CD4-positive, alpha-beta memory T cell (primary cell): ENCODE data around the gene RET. TPM values are rescaled to one million over a fixed set of nuclear protein-coding genes. Genes with fewer than 3 reads are reported as not detected.

Source experiments
- CTCF ChIA-PET: fragments of 350-600 bp; sonication (Branson Sonifier 250); formaldehyde crosslinking; loops from one replicate; lab custom pipeline; 2021; ENCODE audit warnings: inconsistent platforms; ENCODE audit not compliant: partially characterized antibody; lab: Charles Lee
- POLR2A ChIA-PET: fragments of 350-600 bp; sonication (Branson Sonifier 250); formaldehyde crosslinking; loops from one replicate; lab custom pipeline; 2021; ENCODE audit not compliant: partially characterized antibody; lab: Charles Lee
- DNase-seq, 5 donors: peaks; one replicate each; pipeline versions ENCODE4 v3.0.0 to v3.0.0-alpha.2; 2020 to 2022; ENCODE audit warnings: mixed read lengths in 1 of 5
- H3K27ac ChIP-seq: one replicate; pipeline ENCODE4 v1.7.0; 2013; ENCODE audit warnings: low read depth, low read length
- H3K27me3 ChIP-seq: 2 replicates; pipeline ENCODE4 v1.7.0; 2013; ENCODE audit warnings: mild to moderate bottlenecking, low read length, moderate library complexity; ENCODE audit not compliant: insufficient read depth
- H3K36me3 ChIP-seq: 2 replicates; pipeline ENCODE4 v1.7.0; 2013; ENCODE audit warnings: mild to moderate bottlenecking, low read length, moderate library complexity; ENCODE audit not compliant: insufficient read depth
- H3K4me1 ChIP-seq: 2 replicates; pipeline ENCODE4 v1.7.0; 2013; ENCODE audit warnings: mild to moderate bottlenecking, low read length, moderate library complexity; ENCODE audit not compliant: insufficient read depth
- H3K4me3 ChIP-seq, 2 donors: one replicate each; pipeline ENCODE4 v1.7.0; 2013; ENCODE audit warnings: low read length in 2 of 2, mild to moderate bottlenecking in 1 of 2
- H3K9me3 ChIP-seq, 2 donors: one replicate each; pipeline ENCODE4 v1.7.0; 2013; ENCODE audit warnings: low read length in 2 of 2, control low read depth in 1 of 2; ENCODE audit not compliant: control insufficient read depth in 1 of 2
- H3K27ac Mint-ChIP-seq, 7 donors: one replicate each; pipeline ENCODE4 v1.8.0; 2020 to 2021; ENCODE audit warnings: mixed read lengths in 7 of 7, mild to moderate bottlenecking in 6 of 7, inconsistent platforms in 3 of 7, moderate library complexity in 3 of 7
- H3K27me3 Mint-ChIP-seq, 2 donors: one replicate each; pipeline ENCODE4 v1.8.0; 2020 to 2021; ENCODE audit warnings: mixed read lengths in 2 of 2
- H3K36me3 Mint-ChIP-seq, 2 donors: one replicate each; pipeline ENCODE4 v1.8.0; 2020 to 2021; ENCODE audit warnings: mixed read lengths in 2 of 2, inconsistent platforms in 1 of 2, mild to moderate bottlenecking in 1 of 2
- H3K4me1 Mint-ChIP-seq, 4 donors: one replicate each; pipeline ENCODE4 v1.8.0; 2020 to 2021; ENCODE audit warnings: mixed read lengths in 4 of 4, mild to moderate bottlenecking in 1 of 4
- H3K4me3 Mint-ChIP-seq, 8 donors: one replicate each; pipeline ENCODE4 v1.8.0; 2020 to 2021; ENCODE audit warnings: mixed read lengths in 8 of 8, mild to moderate bottlenecking in 7 of 8, moderate library complexity in 6 of 8, inconsistent platforms in 3 of 8
- H3K9me3 Mint-ChIP-seq, 8 donors: one replicate each; pipeline ENCODE4 v1.8.0; 2020 to 2021; ENCODE audit warnings: mixed read lengths in 8 of 8, mild to moderate bottlenecking in 5 of 8, inconsistent platforms in 3 of 8, moderate library complexity in 1 of 8
- intact Hi-C: fragments of 100-400 bp; cut with micrococcal nuclease; formaldehyde crosslinking; loops from one replicate; pipeline ENCODE4 v1.15.1; 2023
- polyA plus RNA-seq, 2 donors: library from polyadenylated mRNA; unstranded; fragments of 300-500 nt; fragmentation: Illumina TruSeq; gene quantifications; one replicate each; pipeline ENCODE4 v1.2.3, GENCODE V29; 2021
- total RNA-seq, 2 experiments: library from RNA; stranded (reverse); gene quantifications; one replicate each; pipeline ENCODE4 v1.2.3, GENCODE V29; 2021

The RET gene
- total and polyA plus RNA-seq, 4 experiments from 2014 or later = not detected

GRCh38 chr10:43111101-43111500 is 34.2 kb downstream of the RET start:
- ChIA-PET POLR2A (no interaction called here), CTCF (no interaction called here)
- Histone ChIP-seq H3K4me3 (no peak overlapping the region), H3K4me1 (no peaks in the 10 kb centered on the region), H3K27ac (no peak overlapping the region), H3K36me3 (no peaks in the 10 kb centered on the region), H3K27me3 (no peaks in the 10 kb centered on the region), H3K9me3 (no peaks in the 10 kb centered on the region)
- Mint-ChIP-seq H3K27ac (no peak overlapping the region), H3K9me3 (no peaks in the 10 kb centered on the region), H3K36me3 (no peaks in the 10 kb centered on the region), H3K27me3 (no peaks in the 10 kb centered on the region), H3K4me1 (peaks cover 0 to 6% (median 2%) of the 10 kb centered on the region in 4 donors), H3K4me3 (no peak overlapping the region)
- DNase-seq = no peak
- intact Hi-C loops = no loop called here

- H3K36me3 Mint-ChIP-seq = no peaks in the 10 kb centered on the region
- no peak overlapping the region for H3K27ac Mint-ChIP-seq
- Histone ChIP-seq H3K9me3 (no peaks in the 10 kb centered on the region), H3K27me3 (no peaks in the 10 kb centered on the region), H3K36me3 (no peaks in the 10 kb centered on the region), H3K27ac (no peak overlapping the region), H3K4me3 (no peak overlapping the region), H3K4me1 (no peaks in the 10 kb centered on the region)
- peaks cover 0 to 2% (median 1%) of the 10 kb centered on the region in 4 donors for H3K4me1 Mint-ChIP-seq
- no peaks in the 10 kb centered on the region for H3K9me3 Mint-ChIP-seq
- POLR2A ChIA-PET = no interaction called here
- DNase-seq = no peak
- CTCF ChIA-PET = no interaction called here
- H3K27me3 Mint-ChIP-seq = no peaks in the 10 kb centered on the region
- H3K4me3 Mint-ChIP-seq = no peak overlapping the region
- intact Hi-C loops = no loop called here
Measured at GRCh38 chr10:43111921-43112607, 35.2 kb downstream of the RET start.

GRCh38 chr10:43112608-43112961 is 35.7 kb downstream of the RET start:
- no peaks in the 10 kb centered on the region for H3K4me1 ChIP-seq
- H3K4me1 Mint-ChIP-seq = peaks cover 0 to 2% (median under 1%) of the 10 kb centered on the region in 4 donors
- no peaks in the 10 kb centered on the region for H3K9me3 Mint-ChIP-seq
- H3K36me3 Mint-ChIP-seq = no peaks in the 10 kb centered on the region
- ChIA-PET POLR2A (no interaction called here), CTCF (no interaction called here)
- H3K4me3 Mint-ChIP-seq = no peak overlapping the region
- no peaks in the 10 kb centered on the region for H3K36me3 ChIP-seq
- intact Hi-C loops = no loop called here
- H3K27me3 ChIP-seq = no peaks in the 10 kb centered on the region
- H3K27ac Mint-ChIP-seq = no peak overlapping the region
- H3K4me3 ChIP-seq = no peak overlapping the region
- no peaks in the 10 kb centered on the region for H3K9me3 ChIP-seq
- no peak for DNase-seq
- no peak overlapping the region for H3K27ac ChIP-seq
- H3K27me3 Mint-ChIP-seq = no peaks in the 10 kb centered on the region

- H3K4me1 Mint-ChIP-seq = peaks cover 0 to 1% (median 0%) of the 10 kb centered on the region in 4 donors
- no peaks in the 10 kb centered on the region for H3K27me3 Mint-ChIP-seq
- H3K9me3 ChIP-seq = no peaks in the 10 kb centered on the region
- no peaks in the 10 kb centered on the region for H3K36me3 Mint-ChIP-seq
- no peak overlapping the region for H3K27ac Mint-ChIP-seq
- no peaks in the 10 kb centered on the region for H3K27me3 ChIP-seq
- ChIA-PET POLR2A (no interaction called here), CTCF (no interaction called here)
- no peak overlapping the region for H3K27ac ChIP-seq
- DNase-seq = no peak
- H3K36me3 ChIP-seq = no peaks in the 10 kb centered on the region
- intact Hi-C loops = no loop called here
- H3K4me1 ChIP-seq = no peaks in the 10 kb centered on the region
- H3K9me3 Mint-ChIP-seq = no peaks in the 10 kb centered on the region
- no peak overlapping the region for H3K4me3 Mint-ChIP-seq
- no peak overlapping the region for H3K4me3 ChIP-seq
Measured at GRCh38 chr10:43113201-43114087, 36.6 kb downstream of the RET start.

- Histone ChIP-seq H3K4me1 (no peaks in the 10 kb centered on the region), H3K27ac (no peak overlapping the region), H3K27me3 (no peaks in the 10 kb centered on the region), H3K4me3 (no peak overlapping the region), H3K36me3 (no peaks in the 10 kb centered on the region), H3K9me3 (no peaks in the 10 kb centered on the region)
- H3K36me3 Mint-ChIP-seq = no peaks in the 10 kb centered on the region
- POLR2A ChIA-PET = no interaction called here
- intact Hi-C loops = no loop called here
- no peak for DNase-seq
- H3K27me3 Mint-ChIP-seq = no peaks in the 10 kb centered on the region
- CTCF ChIA-PET = no interaction called here
- no peaks in the 10 kb centered on the region for H3K9me3 Mint-ChIP-seq
- no peak overlapping the region for H3K27ac Mint-ChIP-seq
- H3K4me3 Mint-ChIP-seq = no peak overlapping the region
- no peaks in the 10 kb centered on the region for H3K4me1 Mint-ChIP-seq
Measured at GRCh38 chr10:43114088-43114742, 37.3 kb downstream of the RET start.

GRCh38 chr10:43114743-43115611 is 38.1 kb downstream of the RET start:
- no peaks in the 10 kb centered on the region for H3K27me3 Mint-ChIP-seq
- H3K27me3 ChIP-seq = no peaks in the 10 kb centered on the region
- H3K36me3 Mint-ChIP-seq = no peaks in the 10 kb centered on the region
- POLR2A ChIA-PET = no interaction called here
- no peak overlapping the region for H3K4me3 Mint-ChIP-seq
- H3K4me1 Mint-ChIP-seq = peaks cover 0 to 5% (median 0%) of the 10 kb centered on the region in 4 donors
- H3K9me3 ChIP-seq = no peaks in the 10 kb centered on the region
- DNase-seq = no peak
- H3K9me3 Mint-ChIP-seq = no peaks in the 10 kb centered on the region
- CTCF ChIA-PET = interaction anchor here (0.9 kb wide), 1 partner anchor 10 kb away, joined by 3 read pairs; no protein-coding TSS in a partner anchor
- H3K36me3 ChIP-seq = no peaks in the 10 kb centered on the region
- H3K4me1 ChIP-seq = no peaks in the 10 kb centered on the region
- no peak overlapping the region for H3K4me3 ChIP-seq
- intact Hi-C loops = no loop called here
- no peak overlapping the region for H3K27ac ChIP-seq
- no peak overlapping the region for H3K27ac Mint-ChIP-seq
